ENCODE results near the gene SAA4.
"Not testable (repeated sequence)": the region's sequence is repeated elsewhere in the genome, so short reads cannot be mapped to it uniquely, and the experiment has no call there.

The SAA4 gene

DNA sequence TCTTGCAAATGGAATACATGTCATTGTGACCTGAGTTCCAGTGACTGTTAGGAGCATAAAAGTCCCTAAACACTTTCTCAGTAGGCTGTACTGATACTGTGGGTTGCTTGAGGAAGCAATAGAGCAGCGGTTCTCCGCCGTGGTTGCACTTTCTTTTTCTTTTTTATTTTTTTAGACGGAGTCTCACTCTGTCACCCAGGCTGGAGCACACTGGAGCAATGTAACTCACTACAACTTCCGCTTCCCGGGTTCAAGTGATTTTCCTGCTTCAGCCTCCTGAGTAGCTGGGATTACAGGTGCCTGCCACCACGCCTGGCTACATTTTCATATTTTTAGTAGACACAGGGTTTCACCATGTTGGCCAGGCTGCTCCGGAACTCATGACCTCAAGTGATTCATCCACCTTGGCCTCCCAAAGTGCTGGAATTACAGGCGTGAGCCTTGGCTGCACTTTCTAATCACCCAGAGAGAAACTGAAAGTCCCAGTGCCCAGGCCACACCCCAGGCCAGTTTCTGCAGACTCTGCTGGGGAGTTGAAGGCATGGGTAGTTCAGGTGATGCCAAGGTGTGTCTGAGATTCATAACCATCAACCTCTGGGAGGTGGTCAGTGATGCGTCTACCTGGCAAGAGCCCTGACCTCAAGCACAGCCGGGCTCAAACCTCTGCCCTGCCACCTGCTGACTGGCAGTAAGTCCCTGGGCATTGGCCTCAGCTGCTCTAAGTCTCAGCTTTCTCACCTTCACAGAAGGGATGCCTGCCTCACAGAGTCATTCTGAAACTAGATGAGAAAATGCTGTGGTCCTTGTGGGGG is 10.0 kb upstream of the SAA4 start:
- H2AFZ ChIP-seq; H3K79me2 ChIP-seq; H3K36me3 ChIP-seq (ENCODE audit: control insufficient read depth, insufficient read depth, low read length); H3K27ac ChIP-seq; H3K9ac ChIP-seq; H3K9me3 ChIP-seq (ENCODE audit: control insufficient read depth, low read length); H3K4me2 ChIP-seq (ENCODE audit: low read length); H3K4me3 ChIP-seq (ENCODE audit: low read depth, low read length); H3K4me1 ChIP-seq; H3K27me3 ChIP-seq (ENCODE audit: control insufficient read depth, insufficient read depth, low read length): not testable (repeated sequence)

DNA sequence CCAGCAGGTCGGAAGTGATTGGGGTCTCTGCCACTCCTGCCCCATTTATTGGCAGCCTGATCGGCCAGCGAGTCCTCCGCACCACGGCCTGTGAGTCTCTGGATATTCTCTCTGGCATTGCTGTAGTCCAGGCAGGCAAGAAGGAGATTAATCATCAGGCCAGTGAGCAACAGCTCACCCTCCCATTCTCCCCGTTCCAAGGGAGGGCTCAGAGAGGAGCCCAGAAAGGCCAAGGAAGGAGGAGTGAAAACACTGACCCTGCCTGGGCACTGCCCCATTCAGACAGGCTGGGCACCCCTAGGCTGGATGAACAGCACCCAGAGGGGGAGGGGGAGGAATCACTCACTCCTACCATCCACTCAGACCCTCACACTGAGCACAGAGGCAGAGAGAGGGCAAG is 8.8 kb upstream of the SAA4 start:
- Histone ChIP-seq H2AFZ (no peak overlapping the region), H3K36me3 (ENCODE audit: control insufficient read depth, insufficient read depth, low read length) (no peaks in the 10 kb centered on the region), H3K4me2 (ENCODE audit: low read length) (no peak overlapping the region), H3K9ac (no peak overlapping the region), H3K27me3 (ENCODE audit: control insufficient read depth, insufficient read depth, low read length) (no peaks in the 10 kb centered on the region), H3K4me3 (ENCODE audit: low read depth, low read length) (no peak overlapping the region), H3K9me3 (ENCODE audit: control insufficient read depth, low read length) (no peaks in the 10 kb centered on the region), H3K4me1 (no peaks in the 10 kb centered on the region), H3K79me2 (no peaks in the 10 kb centered on the region), H3K27ac (no peak overlapping the region)
- TF ChIP-seq, protein P1, sequence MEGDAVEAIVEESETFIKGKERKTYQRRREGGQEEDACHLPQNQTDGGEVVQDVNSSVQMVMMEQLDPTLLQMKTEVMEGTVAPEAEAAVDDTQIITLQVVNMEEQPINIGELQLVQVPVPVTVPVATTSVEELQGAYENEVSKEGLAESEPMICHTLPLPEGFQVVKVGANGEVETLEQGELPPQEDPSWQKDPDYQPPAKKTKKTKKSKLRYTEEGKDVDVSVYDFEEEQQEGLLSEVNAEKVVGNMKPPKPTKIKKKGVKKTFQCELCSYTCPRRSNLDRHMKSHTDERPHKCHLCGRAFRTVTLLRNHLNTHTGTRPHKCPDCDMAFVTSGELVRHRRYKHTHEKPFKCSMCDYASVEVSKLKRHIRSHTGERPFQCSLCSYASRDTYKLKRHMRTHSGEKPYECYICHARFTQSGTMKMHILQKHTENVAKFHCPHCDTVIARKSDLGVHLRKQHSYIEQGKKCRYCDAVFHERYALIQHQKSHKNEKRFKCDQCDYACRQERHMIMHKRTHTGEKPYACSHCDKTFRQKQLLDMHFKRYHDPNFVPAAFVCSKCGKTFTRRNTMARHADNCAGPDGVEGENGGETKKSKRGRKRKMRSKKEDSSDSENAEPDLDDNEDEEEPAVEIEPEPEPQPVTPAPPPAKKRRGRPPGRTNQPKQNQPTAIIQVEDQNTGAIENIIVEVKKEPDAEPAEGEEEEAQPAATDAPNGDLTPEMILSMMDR (IDR thresholded peaks at IDR 0.05) = no peak

DNA sequence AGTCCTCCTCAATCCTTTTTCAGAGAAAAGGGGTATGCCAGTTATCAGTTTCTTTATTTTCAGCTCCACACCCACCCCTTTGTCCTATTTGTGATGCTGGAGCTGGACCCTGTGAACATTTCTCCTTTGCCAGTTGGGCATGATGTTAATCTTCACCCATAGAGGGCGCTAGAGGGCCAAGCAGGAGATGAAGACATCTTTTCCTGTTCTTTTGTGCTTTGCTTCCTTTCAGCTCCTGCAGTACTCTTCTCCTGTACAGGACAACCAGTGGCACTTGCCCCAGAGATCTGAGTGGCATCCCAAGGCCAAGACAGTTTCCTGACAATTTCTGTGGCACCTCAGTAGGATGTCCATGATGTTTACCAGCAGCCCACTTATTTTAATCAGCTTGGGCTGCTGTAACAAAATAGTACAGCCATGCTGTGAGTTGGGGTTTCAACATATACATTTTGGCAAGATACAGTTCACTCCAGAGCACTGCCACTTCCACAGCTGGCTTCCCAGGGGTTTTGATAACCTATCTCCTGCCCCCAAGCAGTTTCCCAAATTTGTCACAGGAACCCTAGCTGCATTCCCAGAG is 7.3 kb upstream of the SAA4 start:
- H3K4me2 ChIP-seq (ENCODE audit: low read length) = no peak overlapping the region
- TF ChIP-seq, protein P1 (IDR thresholded peaks at IDR 0.05) = peak; percentile 13
- H3K27ac ChIP-seq = no peak overlapping the region
- H3K27me3 ChIP-seq (ENCODE audit: control insufficient read depth, insufficient read depth, low read length) = no peaks in the 10 kb centered on the region
- H3K79me2 ChIP-seq = no peaks in the 10 kb centered on the region
- no peak overlapping the region for H3K9ac ChIP-seq
- H3K36me3 ChIP-seq (ENCODE audit: control insufficient read depth, insufficient read depth, low read length) = no peaks in the 10 kb centered on the region
- no peak overlapping the region for H3K4me3 ChIP-seq (ENCODE audit: low read depth, low read length)
- no peak overlapping the region for H2AFZ ChIP-seq
- H3K4me1 ChIP-seq = no peaks in the 10 kb centered on the region
- no peaks in the 10 kb centered on the region for H3K9me3 ChIP-seq (ENCODE audit: control insufficient read depth, low read length)

DNA sequence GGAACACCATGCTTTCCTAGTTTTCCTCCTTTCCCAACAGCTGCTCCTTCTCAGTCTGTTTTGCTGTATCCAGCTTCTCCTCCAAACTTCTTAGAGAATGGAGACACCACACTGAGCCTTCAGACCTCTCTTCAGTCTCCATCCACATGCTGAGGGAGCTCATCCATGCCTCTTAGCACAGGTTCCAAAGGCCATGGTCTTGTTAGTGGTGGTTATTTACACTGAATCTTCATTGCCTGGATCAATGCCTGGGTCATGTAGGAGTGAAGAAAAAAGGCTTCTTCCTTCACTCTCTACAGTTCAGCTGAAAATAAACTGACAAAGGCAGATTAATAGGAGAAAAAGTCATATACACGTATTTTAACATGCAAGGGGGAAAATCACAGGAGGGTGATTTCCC is 3.1 kb upstream of the SAA4 start:
- Histone ChIP-seq H2AFZ (no peak overlapping the region), H3K4me2 (ENCODE audit: low read length) (no peak overlapping the region), H3K79me2 (no peaks in the 10 kb centered on the region), H3K4me1 (no peaks in the 10 kb centered on the region), H3K9me3 (ENCODE audit: control insufficient read depth, low read length) (no peaks in the 10 kb centered on the region), H3K27me3 (ENCODE audit: control insufficient read depth, insufficient read depth, low read length) (no peaks in the 10 kb centered on the region), H3K9ac (no peak overlapping the region), H3K27ac (no peak overlapping the region), H3K4me3 (ENCODE audit: low read depth, low read length) (no peak overlapping the region), H3K36me3 (ENCODE audit: control insufficient read depth, insufficient read depth, low read length) (no peaks in the 10 kb centered on the region)
- TF ChIP-seq, protein P1 (IDR thresholded peaks at IDR 0.05) = no peak

DNA sequence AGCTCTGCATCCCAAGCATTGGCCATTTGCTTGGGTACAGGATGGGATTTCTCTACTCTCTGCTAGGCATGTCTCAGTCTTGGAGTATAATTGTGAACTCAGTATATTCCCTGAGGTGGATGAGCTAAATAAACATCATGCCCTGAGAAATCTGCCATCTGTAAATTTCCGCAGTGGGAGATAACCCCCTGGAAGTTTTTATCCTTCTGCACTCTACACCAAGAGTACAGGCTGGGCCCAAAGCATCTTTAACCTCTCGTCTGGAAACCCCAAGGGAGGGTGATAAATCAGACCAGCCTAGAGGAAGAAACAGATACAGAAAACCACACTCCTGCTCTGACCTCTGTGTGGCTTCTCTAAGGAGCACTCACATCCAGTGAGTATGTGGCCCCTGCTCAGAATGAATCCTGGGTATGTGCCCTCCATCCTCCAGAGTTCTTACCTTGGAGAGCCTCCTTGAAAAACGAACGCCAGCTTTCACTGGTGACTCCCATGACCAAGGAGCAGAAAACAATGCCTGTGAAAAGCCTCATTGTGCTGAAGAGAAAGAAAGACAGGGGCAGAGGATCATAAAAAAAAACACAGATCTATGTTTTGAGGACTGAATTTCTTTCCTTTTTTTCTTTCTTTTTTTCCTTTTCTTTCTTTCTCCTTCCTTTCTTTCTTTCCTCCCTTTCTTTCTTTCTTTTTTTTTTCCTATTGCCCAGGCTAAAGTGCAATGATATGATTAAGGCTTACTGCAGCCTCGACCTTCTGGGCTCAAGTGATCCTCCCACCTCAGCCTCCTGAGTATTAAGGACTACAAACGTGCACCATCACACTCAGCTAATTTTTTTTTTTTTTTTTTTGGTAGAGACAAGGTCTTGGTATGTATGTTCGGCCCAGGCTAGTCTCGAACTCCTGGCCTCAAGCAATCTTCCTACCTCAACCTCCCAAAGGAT is 938 bp downstream of the SAA4 start:
- TF ChIP-seq, protein P1 (IDR thresholded peaks at IDR 0.05) = no peak
- Histone ChIP-seq H3K27me3 (ENCODE audit: control insufficient read depth, insufficient read depth, low read length) (no peaks in the 10 kb centered on the region), H3K4me3 (ENCODE audit: low read depth, low read length) (no peak overlapping the region), H3K36me3 (ENCODE audit: control insufficient read depth, insufficient read depth, low read length) (no peaks in the 10 kb centered on the region), H3K4me1 (no peaks in the 10 kb centered on the region), H3K79me2 (no peaks in the 10 kb centered on the region), H3K27ac (no peak overlapping the region), H2AFZ (no peak overlapping the region), H3K4me2 (ENCODE audit: low read length) (no peak overlapping the region), H3K9ac (no peak overlapping the region), H3K9me3 (ENCODE audit: control insufficient read depth, low read length) (no peaks in the 10 kb centered on the region)
